NB4 (cell line): ENCODE measurements around the gene VAV3.
"Not testable (repeated sequence)": the region's sequence is repeated elsewhere in the genome, so short reads cannot be mapped to it uniquely, and the experiment has no call there.

Experiments
- DNase-seq: peaks from one replicate; pipeline ENCODE4 v3.0.0; 2010; ENCODE audit warnings: low read depth
- H3K4me3 ChIP-seq: one replicate; pipeline ENCODE4 v1.5.1; 2011; ENCODE audit warnings: mild to moderate bottlenecking, low read depth, low read length, moderate library complexity
- MYC ChIP-seq: IDR thresholded peaks from 2 replicates; pipeline ENCODE4 v1.6.1; 2011; ENCODE audit warnings: low read depth, low read length
- POLR2A ChIP-seq: IDR thresholded peaks from 2 replicates; pipeline ENCODE4 v1.6.1; 2011; ENCODE audit warnings: mild to moderate bottlenecking; ENCODE audit not compliant: insufficient read length; ENCODE audit errors: extremely low read depth
- TF ChIP-seq, protein P1 (sequence below): IDR thresholded peaks from 2 replicates; pipeline ENCODE4 v1.6.1; 2011; ENCODE audit warnings: low read depth, low read length
- TF ChIP-seq, protein P2 (sequence below): IDR thresholded peaks from one replicate; pipeline ENCODE4 v1.5.1; 2012; ENCODE audit warnings: low read depth, low read length

Gene VAV3

GRCh38 chr1:107858323-107858722, 106.7 kb downstream of the VAV3 start:
- no peak overlapping the region for H3K4me3 ChIP-seq
- TF ChIP-seq, protein P1, sequence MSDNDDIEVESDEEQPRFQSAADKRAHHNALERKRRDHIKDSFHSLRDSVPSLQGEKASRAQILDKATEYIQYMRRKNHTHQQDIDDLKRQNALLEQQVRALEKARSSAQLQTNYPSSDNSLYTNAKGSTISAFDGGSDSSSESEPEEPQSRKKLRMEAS = no peak
- no peak for TF ChIP-seq MYC
- TF ChIP-seq, protein P2, sequence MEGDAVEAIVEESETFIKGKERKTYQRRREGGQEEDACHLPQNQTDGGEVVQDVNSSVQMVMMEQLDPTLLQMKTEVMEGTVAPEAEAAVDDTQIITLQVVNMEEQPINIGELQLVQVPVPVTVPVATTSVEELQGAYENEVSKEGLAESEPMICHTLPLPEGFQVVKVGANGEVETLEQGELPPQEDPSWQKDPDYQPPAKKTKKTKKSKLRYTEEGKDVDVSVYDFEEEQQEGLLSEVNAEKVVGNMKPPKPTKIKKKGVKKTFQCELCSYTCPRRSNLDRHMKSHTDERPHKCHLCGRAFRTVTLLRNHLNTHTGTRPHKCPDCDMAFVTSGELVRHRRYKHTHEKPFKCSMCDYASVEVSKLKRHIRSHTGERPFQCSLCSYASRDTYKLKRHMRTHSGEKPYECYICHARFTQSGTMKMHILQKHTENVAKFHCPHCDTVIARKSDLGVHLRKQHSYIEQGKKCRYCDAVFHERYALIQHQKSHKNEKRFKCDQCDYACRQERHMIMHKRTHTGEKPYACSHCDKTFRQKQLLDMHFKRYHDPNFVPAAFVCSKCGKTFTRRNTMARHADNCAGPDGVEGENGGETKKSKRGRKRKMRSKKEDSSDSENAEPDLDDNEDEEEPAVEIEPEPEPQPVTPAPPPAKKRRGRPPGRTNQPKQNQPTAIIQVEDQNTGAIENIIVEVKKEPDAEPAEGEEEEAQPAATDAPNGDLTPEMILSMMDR = no peak
- no peak for TF ChIP-seq POLR2A
- DNase-seq = no peak

GRCh38 chr1:107851418-107851817, 113.6 kb downstream of the VAV3 start:
- no peak for DNase-seq
- TF ChIP-seq, protein P1 = no peak
- TF ChIP-seq, protein P2 = no peak
- TF ChIP-seq POLR2A (no peak), MYC (no peak)
- H3K4me3 ChIP-seq = no peak overlapping the region

DNA sequence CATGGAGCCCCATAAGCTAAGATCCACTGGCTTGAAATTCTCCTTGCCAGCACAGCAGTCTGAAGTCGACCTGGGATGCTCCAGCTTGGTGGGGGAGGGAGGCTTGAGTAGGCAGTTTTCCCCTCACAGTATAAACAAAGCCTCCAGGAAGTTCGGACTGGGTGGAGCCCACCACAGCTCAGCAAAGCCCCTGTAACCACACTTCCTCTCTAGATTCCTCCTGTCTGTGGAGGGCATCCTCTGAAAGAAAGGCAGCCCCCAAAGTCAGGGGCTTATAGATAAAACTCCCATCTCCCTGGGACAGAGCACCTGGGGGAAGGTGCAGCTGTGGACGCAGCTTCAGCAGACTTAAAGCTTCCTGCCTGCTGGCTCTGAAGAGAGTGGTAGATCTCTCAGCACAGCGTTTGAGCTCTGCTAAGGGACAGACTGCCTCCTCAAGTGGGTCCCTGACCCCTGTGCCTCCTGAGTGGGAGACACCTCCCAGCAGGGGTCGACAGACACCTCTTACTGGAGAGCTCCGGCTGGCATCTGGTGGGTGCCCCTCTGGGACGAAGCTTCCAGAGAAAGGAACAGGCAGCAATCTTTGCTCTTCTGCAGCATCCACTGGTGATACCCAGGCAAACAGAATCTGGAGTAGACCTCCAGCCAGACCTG, 120.3 kb downstream of the VAV3 start:
- not testable (repeated sequence) for H3K4me3 ChIP-seq, DNase-seq

GRCh38 chr1:107843989-107844388, 121.0 kb downstream of the VAV3 start:
- H3K4me3 ChIP-seq = no peak overlapping the region
- TF ChIP-seq, protein P1 = no peak
- TF ChIP-seq, protein P2 = no peak
- TF ChIP-seq MYC = no peak
- no peak for TF ChIP-seq POLR2A
- DNase-seq = no peak

DNA sequence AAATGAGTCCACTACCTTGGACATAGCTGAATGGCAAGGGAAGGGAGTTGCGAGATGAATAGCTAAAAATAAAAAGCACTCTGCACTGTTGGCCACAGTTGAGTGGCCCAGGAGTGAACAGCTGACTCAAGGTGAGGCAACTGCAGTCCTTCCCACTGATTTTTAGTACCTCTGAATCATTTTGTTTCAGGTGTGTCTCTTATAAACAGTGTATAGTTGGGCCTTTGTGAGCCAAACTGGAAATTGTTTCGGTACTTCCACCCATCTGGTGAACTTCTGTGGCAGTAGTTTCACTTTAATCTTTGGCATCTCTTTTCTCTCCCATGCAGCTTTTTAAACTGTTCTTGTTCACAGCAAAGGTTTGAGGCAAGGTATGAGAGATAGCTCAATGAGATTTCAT, 122.7 kb downstream of the VAV3 start:
- H3K4me3 ChIP-seq = no peak overlapping the region
- no peak for DNase-seq
- TF ChIP-seq, protein P2 = no peak
- TF ChIP-seq POLR2A (no peak), MYC (no peak)
- TF ChIP-seq, protein P1 = no peak

GRCh38 chr1:107840725-107841124, 124.3 kb downstream of the VAV3 start:
- TF ChIP-seq, protein P2 = no peak
- TF ChIP-seq, protein P1 = no peak
- TF ChIP-seq POLR2A (no peak), MYC (no peak)
- no peak overlapping the region for H3K4me3 ChIP-seq
- DNase-seq = no peak
